Activated naive CD4-positive, alpha-beta T cell treated with anti-CD3 and anti-CD28 coated beads for 36 hours (primary cell): ENCODE results near the gene BCL2A1. TPM values are rescaled to one million over a fixed set of nuclear protein-coding genes. Genes with fewer than 3 reads are reported as not detected.
A peak's percentile ranks its signal among the peaks of the same experiment; 100 is the strongest.

Experiments used
- CTCF ChIA-PET: fragments of 350-600 bp; sonication (Branson Sonifier 250); formaldehyde crosslinking; loops from one replicate; lab custom pipeline; 2021; ENCODE audit warnings: antibody characterized with exemption; lab: Charles Lee
- DNase-seq: peaks from one replicate; pipeline ENCODE4 v3.0.0-alpha.2; 2020
- H3K27ac Mint-ChIP-seq: one replicate; pipeline ENCODE4 v1.8.0; 2021; ENCODE audit warnings: mild to moderate bottlenecking, mixed read lengths
- H3K27me3 Mint-ChIP-seq: one replicate; pipeline ENCODE4 v1.8.0; 2021; ENCODE audit warnings: low read depth, mixed read lengths
- H3K36me3 Mint-ChIP-seq: one replicate; pipeline ENCODE4 v1.8.0; 2021; ENCODE audit warnings: low read depth, mixed read lengths
- H3K4me1 Mint-ChIP-seq: one replicate; pipeline ENCODE4 v1.8.0; 2021; ENCODE audit warnings: low read depth, mixed read lengths
- H3K4me3 Mint-ChIP-seq: one replicate; pipeline ENCODE4 v1.8.0; 2021; ENCODE audit warnings: mild to moderate bottlenecking, moderate library complexity, mixed read lengths
- H3K9me3 Mint-ChIP-seq: one replicate; pipeline ENCODE4 v1.8.0; 2021; ENCODE audit warnings: mixed read lengths
- intact Hi-C: fragments of 100-400 bp; cut with micrococcal nuclease; formaldehyde crosslinking; loops from one replicate; pipeline ENCODE4 v1.15.1; 2023
- total RNA-seq, 2 experiments: library from RNA; stranded (reverse); gene quantifications; one replicate each; pipeline ENCODE4 v1.2.3, GENCODE V29; 2021

Gene BCL2A1
- total RNA-seq, 2 experiments from 2014 or later: 79.1 to 88.7 TPM

DNA sequence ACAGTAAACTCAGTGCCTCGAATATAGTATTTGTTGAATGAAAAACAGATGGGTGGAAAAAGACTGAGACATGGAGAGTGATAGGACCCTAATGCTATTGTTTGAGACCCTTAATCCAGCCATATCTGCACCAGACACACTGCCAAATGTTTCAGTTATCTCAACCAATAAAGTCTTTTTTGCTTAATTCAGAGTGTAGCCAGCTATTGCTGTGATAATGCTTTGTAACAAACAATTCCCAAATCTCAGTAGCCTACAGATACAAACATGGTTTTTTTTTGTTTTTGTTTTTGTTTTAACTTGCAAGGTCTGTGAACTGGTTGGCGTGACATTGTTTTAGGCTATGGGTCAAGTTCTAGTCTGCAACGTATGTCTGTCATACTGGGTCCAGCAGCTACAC lies 17.0 kb upstream of the BCL2A1 start:
- Mint-ChIP-seq H3K4me1 (peaks cover 10% of the 10 kb centered on the region), H3K4me3 (no peak overlapping the region), H3K9me3 (no peaks in the 10 kb centered on the region), H3K27me3 (no peaks in the 10 kb centered on the region), H3K27ac (no peak overlapping the region), H3K36me3 (no peaks in the 10 kb centered on the region)
- intact Hi-C loops: no loop called here
- CTCF ChIA-PET: interaction anchor here (0.6 to 1.4 kb wide), 2 partner anchors 133 to 195 kb away, joined by 4 to 5 read pairs; no protein-coding TSS in a partner anchor
- no peak for DNase-seq

DNA sequence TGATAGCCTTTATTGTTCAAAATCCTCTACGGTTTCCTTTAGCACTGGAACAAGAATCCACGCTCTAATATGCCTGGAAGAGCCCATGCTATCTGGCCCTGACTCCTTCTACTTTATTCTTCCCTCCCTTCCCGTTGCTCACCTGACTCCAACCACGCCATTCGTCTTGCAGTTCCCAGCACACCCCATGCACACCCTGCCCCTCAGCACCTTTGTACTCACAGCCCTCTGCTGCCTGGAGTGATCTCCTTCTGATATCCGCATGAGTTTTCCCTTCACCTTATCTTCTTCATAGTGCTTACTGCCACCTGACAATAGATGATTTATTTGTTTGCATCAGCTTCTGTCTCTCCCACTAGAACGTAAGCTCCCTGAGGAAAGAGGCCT lies 16.6 kb upstream of the BCL2A1 start:
- no peak for DNase-seq
- intact Hi-C loops: no loop called here
- CTCF ChIA-PET: interaction anchor here (0.6 to 1.4 kb wide), 2 partner anchors 133 to 195 kb away, joined by 4 to 5 read pairs; no protein-coding TSS in a partner anchor
- no peaks in the 10 kb centered on the region for H3K36me3 Mint-ChIP-seq
- H3K27me3 Mint-ChIP-seq: no peaks in the 10 kb centered on the region
- no peak overlapping the region for H3K27ac Mint-ChIP-seq
- no peaks in the 10 kb centered on the region for H3K9me3 Mint-ChIP-seq
- H3K4me1 Mint-ChIP-seq: peaks cover 10% of the 10 kb centered on the region
- H3K4me3 Mint-ChIP-seq: no peak overlapping the region

DNA sequence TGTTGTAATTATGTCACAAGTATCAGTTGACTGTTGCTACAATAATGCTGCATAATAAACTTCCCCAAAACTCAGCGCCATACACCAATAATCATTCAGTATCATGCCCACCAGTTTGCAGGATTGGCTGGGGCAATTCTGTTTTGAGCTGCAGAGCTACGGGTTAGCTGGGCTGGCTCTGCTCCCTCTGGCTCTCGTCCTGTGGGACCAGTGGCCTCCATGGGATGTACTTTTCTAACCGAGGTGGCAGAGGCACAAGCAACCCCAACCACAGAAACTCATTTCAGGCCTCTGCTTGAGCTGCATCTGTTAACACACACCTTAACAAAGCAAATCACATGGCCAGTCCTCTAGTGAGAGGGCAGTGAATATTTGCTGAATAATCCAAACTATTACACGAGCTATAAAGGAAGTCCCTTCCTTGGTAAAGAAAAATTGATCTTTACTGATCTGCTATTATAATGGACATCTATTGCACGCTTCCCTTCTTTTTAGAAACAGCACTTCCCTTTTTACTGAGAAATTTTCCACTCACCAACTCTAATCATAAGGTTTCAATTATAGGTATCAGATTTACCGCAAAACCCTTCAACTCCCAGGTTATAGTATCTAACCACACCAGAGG lies 10.9 kb upstream of the BCL2A1 start:
- Mint-ChIP-seq H3K27me3 (no peaks in the 10 kb centered on the region), H3K27ac (no peak overlapping the region), H3K9me3 (no peaks in the 10 kb centered on the region), H3K4me1 (peaks cover 45% of the 10 kb centered on the region), H3K36me3 (no peaks in the 10 kb centered on the region), H3K4me3 (no peak overlapping the region)
- DNase-seq: no peak
- CTCF ChIA-PET: interaction anchor here (0.7 to 2.4 kb wide), 2 partner anchors 11 to 13 kb away, joined by 5 to 9 read pairs; no protein-coding TSS in a partner anchor
- intact Hi-C loops: no loop called here

- CTCF ChIA-PET: interaction anchor here (1.2 to 3.1 kb wide), 5 partner anchors 8 to 598 kb away, joined by 4 to 17 read pairs (median 8); partner anchors contain the start of gene BCL2A1
- H3K4me1 Mint-ChIP-seq: peaks cover 49% of the 10 kb centered on the region
- H3K4me3 Mint-ChIP-seq: peak overlapping the region; percentile 41
- peak; percentile 69 for DNase-seq
- intact Hi-C loops: loop anchor here (1.0 to 2.0 kb wide), 4 partner anchors 8 to 82 kb away; partner anchors contain the start of genes BCL2A1 and MTHFS
- peaks cover 2% of the 10 kb centered on the region for H3K9me3 Mint-ChIP-seq
- no peaks in the 10 kb centered on the region for H3K27me3 Mint-ChIP-seq
- H3K27ac Mint-ChIP-seq: peak overlapping the region; percentile 91
- no peaks in the 10 kb centered on the region for H3K36me3 Mint-ChIP-seq
These were observed 7.9 kb upstream of the BCL2A1 start for GRCh38 chr15:79978655-79979514.

- Mint-ChIP-seq H3K4me1 (peaks cover 56% of the 10 kb centered on the region), H3K36me3 (no peaks in the 10 kb centered on the region), H3K9me3 (peaks cover 2% of the 10 kb centered on the region), H3K4me3 (peak overlapping the region; percentile 37), H3K27ac (peak overlapping the region; percentile 91), H3K27me3 (no peaks in the 10 kb centered on the region)
- CTCF ChIA-PET: interaction anchor here (1.2 to 3.1 kb wide), 4 partner anchors 10 to 597 kb away, joined by 4 to 17 read pairs (median 8); no protein-coding TSS in a partner anchor
- intact Hi-C loops: loop anchor here (1.0 to 2.0 kb wide), 2 partner anchors 11 to 55 kb away; no protein-coding TSS in a partner anchor
- DNase-seq: no peak
These were observed 7.3 kb upstream of the BCL2A1 start for GRCh38 chr15:79978260-79978654.

DNA sequence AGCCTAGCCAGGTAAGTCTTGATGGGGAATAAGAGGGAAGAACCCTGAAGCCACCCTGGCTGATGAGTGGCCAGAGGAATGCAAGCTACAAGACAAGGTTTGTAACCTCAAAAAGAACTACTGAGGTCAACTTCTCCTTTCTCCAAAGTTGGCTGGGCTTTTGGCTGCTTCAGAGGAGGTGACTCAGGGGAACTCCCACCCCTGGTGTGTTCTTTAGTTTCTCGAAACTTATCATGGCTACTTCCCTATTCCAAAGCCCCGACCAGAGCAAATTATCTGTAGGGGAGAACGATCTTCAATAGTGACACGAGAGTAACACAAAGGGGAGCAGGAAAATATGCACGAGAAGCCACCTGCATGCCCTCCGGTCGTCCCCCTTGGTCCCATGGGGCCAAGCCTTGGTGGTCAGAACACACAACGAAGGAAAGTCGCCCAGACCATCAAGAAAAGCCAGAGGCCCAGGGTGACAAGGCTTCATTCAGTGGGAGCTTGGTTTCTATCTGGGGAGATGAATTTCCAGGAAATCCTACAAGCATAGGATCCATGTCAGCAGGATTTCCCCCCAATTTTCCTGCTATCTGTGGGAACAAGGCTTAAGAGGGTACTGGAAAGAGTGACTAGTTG lies 6.5 kb upstream of the BCL2A1 start:
- no peaks in the 10 kb centered on the region for H3K36me3 Mint-ChIP-seq
- intact Hi-C loops: loop anchor here (1.0 to 2.0 kb wide), 2 partner anchors 10 to 55 kb away; no protein-coding TSS in a partner anchor
- no peak for DNase-seq

GRCh38 chr15:79973456-79974195 lies 2.6 kb upstream of the BCL2A1 start:
- intact Hi-C loops: loop anchor here (1.0 to 5.0 kb wide), 2 partner anchors 1029 to 1320 kb away; partner anchors contain the start of gene TLNRD1
- peak overlapping the region; percentile 95 for H3K27ac Mint-ChIP-seq
- peaks cover 47% of the 10 kb centered on the region for H3K4me1 Mint-ChIP-seq
- DNase-seq: peak; percentile 82
- H3K36me3 Mint-ChIP-seq: peaks cover 8% of the 10 kb centered on the region
- peaks cover 4% of the 10 kb centered on the region for H3K9me3 Mint-ChIP-seq
- no peak overlapping the region for H3K4me3 Mint-ChIP-seq
- H3K27me3 Mint-ChIP-seq: no peaks in the 10 kb centered on the region
- CTCF ChIA-PET: interaction anchor here (1.0 kb wide), 1 partner anchor 19 kb away, joined by 4 read pairs; no protein-coding TSS in a partner anchor

More for the DNA sequence above, 6.5 kb upstream of the BCL2A1 start:
- peaks cover 63% of the 10 kb centered on the region for H3K4me1 Mint-ChIP-seq
- CTCF ChIA-PET: interaction anchor here (3.1 kb wide), 1 partner anchor 15 kb away, joined by 17 read pairs; no protein-coding TSS in a partner anchor
- peak overlapping the region; percentile 91 for H3K27ac Mint-ChIP-seq
- H3K4me3 Mint-ChIP-seq: peak overlapping the region; percentile 24
- H3K9me3 Mint-ChIP-seq: peaks cover 4% of the 10 kb centered on the region
- H3K27me3 Mint-ChIP-seq: no peaks in the 10 kb centered on the region

DNA sequence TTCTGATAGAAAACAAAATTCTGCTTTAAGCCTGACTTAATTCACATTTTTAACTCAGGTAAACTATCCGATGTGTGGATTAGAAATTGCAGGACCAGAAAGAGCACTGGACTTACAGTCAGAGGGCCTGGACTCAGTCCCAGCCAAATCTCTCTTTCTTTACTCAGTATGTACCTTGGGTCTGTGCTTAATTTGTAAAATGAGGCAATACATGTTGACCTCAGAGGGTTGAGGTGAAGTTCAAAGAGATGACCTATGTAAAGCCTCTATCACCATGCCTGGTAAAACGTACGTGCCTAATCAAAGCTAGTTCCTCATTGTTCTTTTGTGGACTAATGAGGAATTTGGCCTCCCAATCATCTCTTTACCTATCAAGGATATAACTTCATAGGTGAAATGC lies 1.9 kb upstream of the BCL2A1 start:
- no peak for DNase-seq
- H3K4me1 Mint-ChIP-seq: peaks cover 43% of the 10 kb centered on the region
- H3K27ac Mint-ChIP-seq: peak overlapping the region; percentile 95
- H3K4me3 Mint-ChIP-seq: peak overlapping the region; percentile 38
- peaks cover 16% of the 10 kb centered on the region for H3K36me3 Mint-ChIP-seq
- CTCF ChIA-PET: interaction anchor here (1.0 kb wide), 1 partner anchor 20 kb away, joined by 4 read pairs; no protein-coding TSS in a partner anchor
- H3K9me3 Mint-ChIP-seq: peaks cover 4% of the 10 kb centered on the region
- no peaks in the 10 kb centered on the region for H3K27me3 Mint-ChIP-seq
- intact Hi-C loops: loop anchor here (1.0 to 5.0 kb wide), 2 partner anchors 1029 to 1320 kb away; partner anchors contain the start of gene TLNRD1

GRCh38 chr15:79970181-79970580 lies 815 bp downstream of the BCL2A1 start:
- H3K36me3 Mint-ChIP-seq: peaks cover 37% of the 10 kb centered on the region
- no peaks in the 10 kb centered on the region for H3K27me3 Mint-ChIP-seq
- no peak for DNase-seq
- peaks cover 2% of the 10 kb centered on the region for H3K9me3 Mint-ChIP-seq
- CTCF ChIA-PET: interaction anchor here (1.0 to 1.7 kb wide), 2 partner anchors 22 to 1335 kb away, joined by 3 to 5 read pairs; no protein-coding TSS in a partner anchor
- peak overlapping the region; percentile 95 for H3K27ac Mint-ChIP-seq
- intact Hi-C loops: loop anchor here (2.0 to 5.0 kb wide), 2 partner anchors 183 to 1032 kb away; partner anchors contain the start of genes FAH and TLNRD1
- H3K4me3 Mint-ChIP-seq: peak overlapping the region; percentile 81
- H3K4me1 Mint-ChIP-seq: peaks cover 47% of the 10 kb centered on the region

GRCh38 chr15:79969146-79969545 lies 1.9 kb downstream of the BCL2A1 start:
- Mint-ChIP-seq H3K4me3 (peak overlapping the region; percentile 90), H3K27me3 (no peaks in the 10 kb centered on the region), H3K9me3 (peaks cover 2% of the 10 kb centered on the region), H3K4me1 (peaks cover 56% of the 10 kb centered on the region), H3K36me3 (peaks cover 43% of the 10 kb centered on the region), H3K27ac (peak overlapping the region; percentile 98)
- CTCF ChIA-PET: interaction anchor here (0.7 to 2.4 kb wide), 3 partner anchors 10 to 71 kb away, joined by 3 to 10 read pairs (median 5); no protein-coding TSS in a partner anchor
- no peak for DNase-seq
- intact Hi-C loops: no loop called here
